Keratinocyte (primary cell): Measurements from ENCODE around the gene SCAPER.

Source experiments
- EZH2 ChIP-seq: IDR thresholded peaks from one replicate; pipeline ENCODE4 v1.6.1; 2012; ENCODE audit warnings: inconsistent platforms, mild to moderate bottlenecking, low read length, moderate library complexity
- TF ChIP-seq, protein P1 (sequence below), 3 experiments: IDR thresholded peaks in 1 of 3; conservative IDR thresholded peaks in 1 of 3; optimal IDR thresholded peaks in 1 of 3; 2 replicates in 2 of 3; 3 replicates in 1 of 3; pipeline versions ENCODE3 to v1.5.1; 2011; ENCODE audit warnings: low read length in 3 of 3, mild to moderate bottlenecking in 3 of 3, moderate library complexity in 2 of 3, control low read depth in 1 of 3, inconsistent platforms in 1 of 3; ENCODE audit not compliant: insufficient read depth in 2 of 3; ENCODE audit errors: extremely low read depth in 1 of 3

DNA sequence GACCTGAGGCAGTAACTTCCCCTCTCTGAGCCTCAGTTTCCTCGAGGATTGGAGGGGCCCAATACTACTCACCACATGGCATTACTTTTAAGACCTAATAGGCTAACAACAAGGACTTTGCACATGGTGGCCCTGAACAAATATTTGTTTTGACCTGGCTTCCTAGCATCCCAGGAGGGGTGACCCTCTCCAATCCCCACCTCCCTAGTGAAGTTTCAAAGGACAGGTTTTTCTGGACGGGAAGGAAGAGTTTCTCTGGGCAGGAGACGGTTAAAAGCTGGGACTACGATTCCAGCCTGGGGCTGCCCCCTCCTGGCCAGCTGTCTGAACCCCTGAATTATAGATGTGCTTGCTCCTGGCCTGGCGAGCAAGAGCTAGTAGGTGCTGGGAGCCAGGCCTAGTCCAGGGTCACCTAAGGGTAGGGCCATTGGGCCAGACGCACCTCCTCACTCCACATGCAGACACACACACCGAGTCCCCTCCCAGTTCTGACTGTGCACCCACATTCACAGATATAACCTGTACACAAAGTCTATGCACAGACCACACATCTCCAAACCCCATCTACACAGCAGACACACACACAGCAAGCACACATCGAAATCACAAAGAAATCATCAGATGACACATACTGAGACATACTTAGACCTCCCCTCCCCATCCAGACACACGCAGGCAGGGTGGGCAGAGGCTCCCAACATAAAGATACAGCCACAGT is 571.3 kb downstream of the SCAPER start:
- TF ChIP-seq, protein P1, sequence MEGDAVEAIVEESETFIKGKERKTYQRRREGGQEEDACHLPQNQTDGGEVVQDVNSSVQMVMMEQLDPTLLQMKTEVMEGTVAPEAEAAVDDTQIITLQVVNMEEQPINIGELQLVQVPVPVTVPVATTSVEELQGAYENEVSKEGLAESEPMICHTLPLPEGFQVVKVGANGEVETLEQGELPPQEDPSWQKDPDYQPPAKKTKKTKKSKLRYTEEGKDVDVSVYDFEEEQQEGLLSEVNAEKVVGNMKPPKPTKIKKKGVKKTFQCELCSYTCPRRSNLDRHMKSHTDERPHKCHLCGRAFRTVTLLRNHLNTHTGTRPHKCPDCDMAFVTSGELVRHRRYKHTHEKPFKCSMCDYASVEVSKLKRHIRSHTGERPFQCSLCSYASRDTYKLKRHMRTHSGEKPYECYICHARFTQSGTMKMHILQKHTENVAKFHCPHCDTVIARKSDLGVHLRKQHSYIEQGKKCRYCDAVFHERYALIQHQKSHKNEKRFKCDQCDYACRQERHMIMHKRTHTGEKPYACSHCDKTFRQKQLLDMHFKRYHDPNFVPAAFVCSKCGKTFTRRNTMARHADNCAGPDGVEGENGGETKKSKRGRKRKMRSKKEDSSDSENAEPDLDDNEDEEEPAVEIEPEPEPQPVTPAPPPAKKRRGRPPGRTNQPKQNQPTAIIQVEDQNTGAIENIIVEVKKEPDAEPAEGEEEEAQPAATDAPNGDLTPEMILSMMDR (optimal IDR thresholded peaks at IDR 0.05 in 1 of 3, IDR thresholded peaks at IDR 0.05 in 1 of 3, conservative IDR thresholded peaks at IDR 0.05 in 1 of 3; ENCODE audit: extremely low read depth in 1 of 3, insufficient read depth in 2 of 3, low read length in 3 of 3) = peak in 2 of 3 experiments; percentile 40 to 53
- no peak for TF ChIP-seq EZH2
